BLaER1 treated with 17β-estradiol and CSF1 and Interleukin-3, amounts not matched to agents 10 nM and 100 nM (cell line): ENCODE data around the gene PMAIP1.
A peak's percentile ranks its signal among the peaks of the same experiment; 100 is the strongest.

ENCODE experiments used
- H3K27ac ChIP-seq, 11 experiments: shearing (Covaris generic); formaldehyde crosslinking; 2 replicates each; pipeline ENCODE4 v1.8.1; 2022
- H3K27me3 ChIP-seq, 11 experiments: shearing (Covaris generic); formaldehyde crosslinking; 2 replicates each; pipeline ENCODE4 v1.8.1; 2022
- H3K36me3 ChIP-seq, 11 experiments: shearing (Covaris generic); formaldehyde crosslinking; 2 replicates each; pipeline ENCODE4 v1.8.1; 2022
- H3K4me1 ChIP-seq, 10 experiments: shearing (Covaris generic); formaldehyde crosslinking; 2 replicates each; pipeline ENCODE4 v1.8.1; 2022
- H3K4me2 ChIP-seq, 11 experiments: shearing (Covaris generic); formaldehyde crosslinking; 2 replicates each; pipeline ENCODE4 v1.8.1; 2022
- H3K4me3 ChIP-seq, 10 experiments: shearing (Covaris generic); formaldehyde crosslinking; 2 replicates each; pipeline ENCODE4 v1.8.1; 2022
- H3K9ac ChIP-seq, 11 experiments: shearing (Covaris generic); formaldehyde crosslinking; 2 replicates each; pipeline ENCODE4 v1.8.1; 2022
- H3K9me3 ChIP-seq, 11 experiments: shearing (Covaris generic); formaldehyde crosslinking; replicated peaks in 1 of 11; 2 replicates each; pipeline ENCODE4 v1.8.1; 2022
- H4K20me1 ChIP-seq, 11 experiments: shearing (Covaris generic); formaldehyde crosslinking; 2 replicates each; pipeline ENCODE4 v1.8.1; 2022
- Cebpa-rat ChIP-seq, 11 experiments: shearing (Covaris generic); IDR thresholded peaks; 2 replicates each; pipeline ENCODE4 v1.8.1; 2022

PMAIP1 gene

DNA sequence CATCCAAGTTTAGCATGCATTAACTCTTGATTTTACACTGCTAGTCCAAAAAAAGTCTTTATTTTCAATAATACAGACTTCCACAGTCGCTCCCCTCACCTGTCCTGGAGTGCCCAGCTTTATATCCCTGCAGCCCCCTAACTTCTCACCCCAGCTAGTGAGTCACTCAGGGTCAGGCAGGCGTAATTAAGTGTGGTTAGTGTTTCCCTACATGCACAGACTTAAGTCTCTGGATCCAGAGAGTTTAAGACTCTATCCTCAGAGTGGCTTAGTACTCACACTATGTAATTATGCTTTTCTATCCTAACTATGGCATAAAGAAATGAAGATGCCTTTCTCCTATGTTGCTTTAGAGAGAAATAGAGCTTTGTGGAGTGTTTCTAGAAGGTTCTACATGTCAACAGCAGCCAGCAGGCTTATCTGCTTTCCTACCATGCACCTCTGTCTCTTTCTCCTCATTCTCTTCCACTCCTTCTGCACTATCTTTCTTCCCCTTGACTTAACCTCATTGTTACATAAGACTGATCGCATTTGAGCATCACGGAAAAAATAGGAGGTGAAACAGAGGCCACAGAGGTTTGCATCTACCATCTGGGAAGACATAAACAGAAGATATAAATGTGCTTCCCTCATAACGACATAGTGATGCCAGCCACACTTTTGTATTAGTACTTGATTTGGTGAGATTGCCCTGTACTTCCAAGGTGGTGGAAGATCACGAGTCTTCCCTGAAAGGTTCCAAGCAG lies 34.4 kb upstream of the PMAIP1 start:
- Histone ChIP-seq H3K4me2 (peak overlapping the region in 8 of 11 experiments; percentile 2 to 64 (median 24); a peak in 13 of 22 replicates), H3K27me3 (no peaks in the 10 kb centered on the region), H3K9me3 (peaks cover 0 to 8% (median 4%) of the 10 kb centered on the region in 11 experiments; a peak in 8 of 22 replicates), H3K27ac (peak overlapping the region in 4 of 11 experiments; percentile 0 to 32 (median 6); a peak in 2 of 22 replicates), H3K9ac (no peak overlapping the region), H3K4me1 (peaks cover 24 to 78% (median 41%) of the 10 kb centered on the region in 10 experiments), H3K36me3 (no peaks in the 10 kb centered on the region), H4K20me1 (no peaks in the 10 kb centered on the region), H3K4me3 (no peak overlapping the region)
- TF ChIP-seq Cebpa-rat (IDR thresholded peaks at IDR 0.05): no peak

DNA sequence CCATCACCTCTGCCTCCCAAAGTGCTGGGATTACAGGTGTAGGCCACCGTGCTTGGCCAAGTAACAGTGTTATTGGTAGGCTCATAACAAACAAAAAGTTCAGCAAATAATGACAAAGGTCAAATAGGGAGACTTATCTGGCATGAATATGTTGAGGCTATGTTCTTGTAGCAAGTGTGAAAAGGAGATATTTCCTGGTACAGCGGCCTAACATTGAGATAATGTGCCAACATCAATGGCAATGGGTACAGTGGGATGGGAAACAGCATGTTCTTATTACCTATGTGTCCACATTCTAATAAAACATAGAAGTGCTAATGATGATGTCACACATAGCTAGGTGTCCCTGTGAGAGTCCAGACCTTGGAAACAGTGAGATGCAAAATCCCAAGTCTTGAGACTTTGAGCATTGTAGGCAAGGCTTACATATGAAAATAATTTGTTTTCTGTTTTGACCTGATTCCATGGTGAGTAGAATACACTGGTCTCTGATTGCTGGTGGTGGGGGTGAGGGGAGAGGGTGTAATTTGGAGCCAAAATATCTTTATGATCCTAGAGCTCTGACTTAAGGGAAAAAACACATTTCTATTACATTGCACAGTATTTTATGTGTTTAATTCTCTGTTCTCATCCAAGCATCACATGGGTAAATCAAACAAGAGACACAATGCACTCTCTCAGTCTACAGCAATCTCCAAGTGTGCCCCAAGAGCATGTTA lies 33.1 kb upstream of the PMAIP1 start:
- no peak for TF ChIP-seq Cebpa-rat (IDR thresholded peaks at IDR 0.05)
- peak overlapping the region in 1 of 11 experiments; percentile 48; a peak in 1 of 22 replicates for H3K4me2 ChIP-seq
- H3K36me3 ChIP-seq: no peaks in the 10 kb centered on the region
- no peak overlapping the region for H3K4me3 ChIP-seq
- no peaks in the 10 kb centered on the region for H4K20me1 ChIP-seq
- H3K27ac ChIP-seq: no peak overlapping the region
- H3K9ac ChIP-seq: no peak overlapping the region
- peaks cover 21 to 81% (median 44%) of the 10 kb centered on the region in 10 experiments for H3K4me1 ChIP-seq
- no peaks in the 10 kb centered on the region for H3K27me3 ChIP-seq
- H3K9me3 ChIP-seq: peaks cover 0 to 8% (median 5%) of the 10 kb centered on the region in 11 experiments; a peak in 8 of 22 replicates

DNA sequence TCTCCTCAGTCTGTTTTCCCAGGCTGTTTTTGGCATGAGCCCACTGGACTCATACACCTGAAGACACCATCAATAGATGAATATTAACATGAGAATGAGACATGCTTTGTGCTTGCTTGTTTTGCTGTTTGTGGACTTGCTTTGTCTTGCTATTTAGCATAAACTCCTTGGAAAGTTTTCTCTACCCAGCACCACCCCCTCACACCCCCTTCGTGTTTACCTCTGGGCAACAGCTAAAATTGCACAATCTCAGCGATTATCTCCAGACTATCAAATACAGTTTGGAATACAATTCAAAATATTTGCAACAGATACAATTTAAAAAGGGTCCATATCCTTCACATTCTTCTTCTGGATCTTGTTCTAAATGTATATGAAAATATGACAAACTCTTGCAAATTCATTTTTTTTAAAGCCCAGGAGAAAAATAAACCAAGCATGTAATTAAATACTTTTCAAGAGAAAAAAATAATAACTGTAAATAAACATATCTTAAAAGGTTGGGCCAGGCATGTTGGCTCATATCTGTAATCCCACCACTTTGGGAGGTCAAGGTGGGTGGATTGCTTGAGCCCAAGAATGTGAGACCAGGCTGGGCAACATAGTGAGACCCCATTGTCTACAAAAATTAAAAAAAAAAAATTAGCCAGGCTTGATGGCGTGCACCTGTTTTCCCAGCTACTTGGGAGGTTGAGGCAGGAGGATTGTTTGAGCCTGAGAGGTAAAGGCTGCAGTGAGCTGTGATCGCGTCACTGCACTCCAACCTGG lies 32.3 kb upstream of the PMAIP1 start:
- no peak overlapping the region for H3K9ac ChIP-seq
- no peaks in the 10 kb centered on the region for H3K36me3 ChIP-seq
- no peak overlapping the region for H3K4me3 ChIP-seq
- TF ChIP-seq Cebpa-rat (IDR thresholded peaks at IDR 0.05): no peak; a peak in 1 of 22 replicates
- H3K4me1 ChIP-seq: peaks cover 21 to 81% (median 44%) of the 10 kb centered on the region in 10 experiments
- no peaks in the 10 kb centered on the region for H3K27me3 ChIP-seq
- peaks cover 0 to 7% (median 4%) of the 10 kb centered on the region in 11 experiments; a peak in 8 of 22 replicates for H3K9me3 ChIP-seq
- no peak overlapping the region for H3K27ac ChIP-seq
- no peaks in the 10 kb centered on the region for H4K20me1 ChIP-seq
- H3K4me2 ChIP-seq: peak overlapping the region in 1 of 11 experiments; percentile 48; a peak in 2 of 22 replicates

DNA sequence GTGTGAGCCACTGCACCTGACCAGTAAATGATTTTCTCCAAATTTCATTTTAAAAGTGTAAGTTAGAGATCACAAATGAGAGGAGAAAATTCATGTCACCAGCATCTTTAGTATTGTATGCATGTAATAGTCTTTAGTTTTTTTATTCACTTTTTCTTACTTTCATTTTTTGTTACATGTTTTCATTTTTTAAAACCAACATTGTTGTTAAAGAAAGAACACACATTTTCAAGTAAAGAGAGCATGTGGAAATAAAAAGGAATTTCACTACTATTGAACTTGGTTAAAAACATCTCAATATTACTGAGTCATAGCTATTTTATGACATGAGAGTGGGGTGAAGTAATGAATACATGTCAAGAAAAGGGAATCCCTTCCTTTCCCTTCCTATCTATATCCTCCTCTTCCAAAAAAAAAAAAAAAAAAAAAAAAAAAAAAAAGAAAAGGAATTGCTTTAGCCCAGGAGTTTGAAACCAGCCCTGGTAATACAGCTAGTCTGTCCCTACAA lies 29.1 kb upstream of the PMAIP1 start:
- no peak for TF ChIP-seq Cebpa-rat (IDR thresholded peaks at IDR 0.05)
- peak overlapping the region in 1 of 11 experiments; percentile 23; a peak in 1 of 22 replicates for H3K9ac ChIP-seq

DNA sequence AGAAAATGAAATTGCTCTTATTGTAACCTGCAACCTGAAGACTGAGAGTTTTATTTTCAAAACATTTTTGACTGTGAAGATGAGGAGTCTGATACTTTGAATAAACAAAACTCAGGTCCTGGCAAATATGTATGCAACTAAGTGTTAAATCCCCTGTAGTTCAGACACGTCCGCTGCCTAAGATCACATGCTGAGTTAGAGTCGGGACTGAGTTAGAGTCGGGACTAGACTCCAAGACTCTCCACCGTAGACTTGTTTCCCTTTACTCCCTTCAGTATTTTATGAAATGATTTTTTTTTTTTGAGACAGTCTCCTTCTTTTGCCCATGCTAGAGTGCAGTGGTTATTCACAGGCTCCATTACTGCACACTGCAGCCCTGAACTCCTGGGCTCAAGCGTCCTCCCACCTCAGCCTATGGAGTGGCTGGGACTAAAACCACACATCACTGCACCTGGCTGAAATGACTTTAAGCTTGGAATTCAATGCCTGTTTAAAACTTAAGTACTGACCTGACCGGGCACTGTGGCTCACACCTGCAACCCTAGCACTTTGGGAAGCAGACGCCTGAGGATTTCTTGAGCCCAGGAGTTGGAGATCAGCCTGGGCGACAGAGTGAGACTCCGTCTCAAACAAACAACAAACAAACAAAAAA lies 28.0 kb upstream of the PMAIP1 start:
- no peak overlapping the region for H3K4me3 ChIP-seq
- peak overlapping the region in 10 of 11 experiments; percentile 23 to 99 (median 98); a peak in 17 of 22 replicates for H3K27ac ChIP-seq
- H3K4me1 ChIP-seq: peaks cover 39 to 92% (median 73%) of the 10 kb centered on the region in 10 experiments
- no peaks in the 10 kb centered on the region for H3K36me3 ChIP-seq
- no peak for TF ChIP-seq Cebpa-rat (IDR thresholded peaks at IDR 0.05)
- peak overlapping the region in 7 of 11 experiments; percentile 7 to 46 (median 36); a peak in 6 of 22 replicates for H3K9ac ChIP-seq
- no peaks in the 10 kb centered on the region for H3K27me3 ChIP-seq
- peak overlapping the region in 10 of 11 experiments; percentile 44 to 85 (median 70); a peak in 16 of 22 replicates for H3K4me2 ChIP-seq
- no peaks in the 10 kb centered on the region for H4K20me1 ChIP-seq
- peaks cover 0 to 10% (median 4%) of the 10 kb centered on the region in 11 experiments; a peak in 6 of 22 replicates for H3K9me3 ChIP-seq

More for the DNA sequence above, 29.1 kb upstream of the PMAIP1 start:
- H3K36me3 ChIP-seq: no peaks in the 10 kb centered on the region
- no peak overlapping the region for H3K4me3 ChIP-seq
- no peaks in the 10 kb centered on the region for H4K20me1 ChIP-seq
- peaks cover 0 to 10% (median 4%) of the 10 kb centered on the region in 11 experiments; a peak in 6 of 22 replicates for H3K9me3 ChIP-seq
- H3K4me2 ChIP-seq: peak overlapping the region in 6 of 11 experiments; percentile 10 to 85 (median 43); a peak in 10 of 22 replicates
- peak overlapping the region in 8 of 11 experiments; percentile 20 to 99 (median 96); a peak in 13 of 22 replicates for H3K27ac ChIP-seq
- peaks cover 28 to 85% (median 62%) of the 10 kb centered on the region in 10 experiments for H3K4me1 ChIP-seq
- H3K27me3 ChIP-seq: no peaks in the 10 kb centered on the region

DNA sequence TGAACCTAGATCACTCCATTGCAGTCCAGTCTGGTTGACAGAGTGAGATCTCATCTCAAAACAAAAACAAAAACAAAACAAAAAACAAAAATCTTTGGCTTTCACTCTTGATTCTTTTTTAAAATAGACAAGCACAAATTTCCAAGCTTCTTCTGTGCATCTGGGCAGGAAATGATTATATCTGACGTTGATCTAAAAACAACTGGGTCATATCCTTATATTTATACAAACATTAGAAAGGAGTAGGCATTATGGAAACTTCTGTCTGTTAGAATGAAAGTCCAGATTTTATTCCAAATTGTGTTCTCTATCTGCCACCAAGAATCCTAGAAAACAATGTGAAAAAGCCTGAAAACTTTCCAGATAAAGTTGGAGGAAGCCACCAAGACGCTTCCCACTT lies 26.2 kb upstream of the PMAIP1 start:
- Histone ChIP-seq H3K4me3 (no peak overlapping the region), H3K9me3 (peaks cover 0 to 10% (median 4%) of the 10 kb centered on the region in 11 experiments; a peak in 6 of 22 replicates), H3K27me3 (no peaks in the 10 kb centered on the region), H3K27ac (peak overlapping the region; percentile 48 to 99 (median 98); a peak in 21 of 22 replicates), H3K4me1 (peaks cover 53 to 93% (median 85%) of the 10 kb centered on the region in 10 experiments), H4K20me1 (no peaks in the 10 kb centered on the region), H3K9ac (peak overlapping the region; percentile 17 to 60 (median 49); a peak in 16 of 22 replicates), H3K36me3 (no peaks in the 10 kb centered on the region), H3K4me2 (peak overlapping the region; percentile 44 to 85 (median 71))
- TF ChIP-seq Cebpa-rat (IDR thresholded peaks at IDR 0.05): no peak

DNA sequence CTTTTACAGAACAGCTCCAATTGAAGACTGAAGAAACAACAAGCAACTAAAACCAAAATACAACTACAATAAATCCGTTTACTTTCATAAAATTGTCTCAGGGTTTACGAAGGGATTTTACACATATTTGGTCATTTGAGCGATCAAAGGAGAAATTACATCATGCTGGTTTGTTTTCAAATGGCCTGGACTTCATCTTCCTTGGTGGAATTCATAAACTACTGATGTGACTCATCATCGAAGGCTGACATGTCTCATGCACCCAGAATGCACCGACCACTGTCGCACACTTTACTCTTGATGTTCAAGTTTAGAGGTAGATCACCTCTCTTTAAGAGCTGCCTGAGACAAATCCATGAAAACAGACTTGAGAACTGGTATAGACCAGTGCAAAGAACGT lies 25.6 kb upstream of the PMAIP1 start:
- Histone ChIP-seq H3K36me3 (no peaks in the 10 kb centered on the region), H3K9me3 (peaks cover 0 to 10% (median 4%) of the 10 kb centered on the region in 11 experiments; a peak in 6 of 22 replicates), H4K20me1 (no peaks in the 10 kb centered on the region), H3K27me3 (no peaks in the 10 kb centered on the region), H3K9ac (peak overlapping the region in 5 of 11 experiments; percentile 46 to 59 (median 53); a peak in 9 of 22 replicates), H3K4me2 (peak overlapping the region; percentile 44 to 85 (median 71)), H3K27ac (peak overlapping the region; percentile 48 to 99 (median 98); a peak in 21 of 22 replicates), H3K4me1 (peaks cover 53 to 95% (median 88%) of the 10 kb centered on the region in 10 experiments), H3K4me3 (no peak overlapping the region)
- TF ChIP-seq Cebpa-rat (IDR thresholded peaks at IDR 0.05): no peak

DNA sequence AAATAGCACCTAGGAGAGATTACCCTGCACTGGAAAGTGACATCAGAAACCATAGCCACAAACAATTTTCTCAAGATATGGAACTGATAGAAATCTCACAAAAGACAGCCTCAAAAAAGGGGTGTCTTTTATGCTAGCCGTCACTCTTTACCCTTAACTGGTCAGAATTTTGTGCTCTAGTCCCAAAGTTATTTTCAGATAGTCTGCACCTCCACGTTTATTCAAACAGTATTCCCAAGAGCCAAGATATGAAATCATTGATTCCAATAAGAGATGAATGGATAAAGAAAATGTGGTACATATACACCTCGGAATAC lies 23.5 kb upstream of the PMAIP1 start:
- Histone ChIP-seq H3K36me3 (no peaks in the 10 kb centered on the region), H3K9ac (peak overlapping the region; percentile 42 to 87 (median 75); a peak in 20 of 22 replicates), H3K4me1 (peaks cover 55 to 97% (median 95%) of the 10 kb centered on the region in 10 experiments), H3K27ac (peak overlapping the region; percentile 87 to 99 (median 98)), H3K4me2 (peak overlapping the region; percentile 31 to 88 (median 71)), H3K4me3 (no peak overlapping the region), H3K27me3 (no peaks in the 10 kb centered on the region), H4K20me1 (no peaks in the 10 kb centered on the region), H3K9me3 (peaks cover 0 to 3% (median 0%) of the 10 kb centered on the region in 11 experiments; a peak in 1 of 22 replicates)
- no peak for TF ChIP-seq Cebpa-rat (IDR thresholded peaks at IDR 0.05)
